BE2C (cell line): ENCODE measurements around the gene STRN.
"Not testable (repeated sequence)": the region's sequence is repeated elsewhere in the genome, so short reads cannot be mapped to it uniquely, and the experiment has no call there.

Source experiments
- DNase-seq: peaks from one replicate; pipeline ENCODE4 v3.0.0-alpha.2; 2020
- H3K27me3 ChIP-seq: fragments of 250-450 bp; sonication (Bioruptor Pico); 2 replicates; pipeline ENCODE4 v1.5.1; 2020; ENCODE audit warnings: mild to moderate bottlenecking
- H3K36me3 ChIP-seq: fragments of 250-450 bp; sonication (Bioruptor Pico); 2 replicates; pipeline ENCODE4 v1.5.1; 2020; ENCODE audit warnings: mild to moderate bottlenecking
- H3K4me1 ChIP-seq: fragments of 250-450 bp; sonication (Bioruptor Pico); 2 replicates; pipeline ENCODE4 v1.5.1; 2020
- H3K4me3 ChIP-seq: 2 replicates; pipeline ENCODE4 v1.5.1; 2011; ENCODE audit warnings: low read depth, low read length
- H3K9me3 ChIP-seq: fragments of 250-450 bp; sonication (Bioruptor Pico); 2 replicates; pipeline ENCODE4 v1.5.1; 2020
- TF ChIP-seq, protein P1 (sequence below): IDR thresholded peaks from 2 replicates; pipeline ENCODE4 v1.5.1; 2012; ENCODE audit warnings: mild to moderate bottlenecking, low read depth, low read length

The STRN gene

DNA sequence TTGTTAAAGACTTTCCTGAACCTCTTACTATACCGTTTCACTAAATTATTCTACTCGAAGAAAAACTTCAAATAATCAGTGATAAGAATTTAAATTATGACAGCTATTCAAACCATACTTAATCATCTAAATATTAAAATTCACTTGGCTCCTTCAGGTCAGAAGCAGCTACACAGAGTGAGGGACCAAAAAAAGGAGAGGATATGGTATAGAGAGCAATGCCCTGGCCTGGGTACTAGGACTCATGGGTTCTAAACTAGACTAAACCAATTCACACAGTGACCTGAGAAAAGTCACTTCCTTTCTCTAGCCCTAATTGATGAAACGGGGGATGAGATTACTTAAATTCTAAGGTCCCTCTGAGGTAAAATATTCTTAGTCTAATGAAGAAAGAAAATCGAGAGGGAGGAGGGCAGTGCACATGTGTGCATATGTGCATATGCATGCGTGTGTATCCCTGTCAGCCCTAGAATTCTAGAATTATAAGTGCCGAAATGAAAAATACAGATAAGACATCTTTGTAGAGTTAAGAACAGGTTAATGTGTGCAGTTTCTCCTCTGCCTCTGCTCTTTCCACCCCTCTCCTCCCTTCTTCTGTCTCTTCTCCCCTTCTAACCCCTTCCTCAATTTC lies 11.2 kb downstream of the STRN start:
- no peak for DNase-seq
- Histone ChIP-seq H3K4me3 (no peak overlapping the region), H3K36me3 (no peaks in the 10 kb centered on the region), H3K4me1 (no peaks in the 10 kb centered on the region; the same call in 1 of the 2 replicates), H3K27me3 (no peaks in the 10 kb centered on the region), H3K9me3 (no peaks in the 10 kb centered on the region)
- TF ChIP-seq, protein P1, sequence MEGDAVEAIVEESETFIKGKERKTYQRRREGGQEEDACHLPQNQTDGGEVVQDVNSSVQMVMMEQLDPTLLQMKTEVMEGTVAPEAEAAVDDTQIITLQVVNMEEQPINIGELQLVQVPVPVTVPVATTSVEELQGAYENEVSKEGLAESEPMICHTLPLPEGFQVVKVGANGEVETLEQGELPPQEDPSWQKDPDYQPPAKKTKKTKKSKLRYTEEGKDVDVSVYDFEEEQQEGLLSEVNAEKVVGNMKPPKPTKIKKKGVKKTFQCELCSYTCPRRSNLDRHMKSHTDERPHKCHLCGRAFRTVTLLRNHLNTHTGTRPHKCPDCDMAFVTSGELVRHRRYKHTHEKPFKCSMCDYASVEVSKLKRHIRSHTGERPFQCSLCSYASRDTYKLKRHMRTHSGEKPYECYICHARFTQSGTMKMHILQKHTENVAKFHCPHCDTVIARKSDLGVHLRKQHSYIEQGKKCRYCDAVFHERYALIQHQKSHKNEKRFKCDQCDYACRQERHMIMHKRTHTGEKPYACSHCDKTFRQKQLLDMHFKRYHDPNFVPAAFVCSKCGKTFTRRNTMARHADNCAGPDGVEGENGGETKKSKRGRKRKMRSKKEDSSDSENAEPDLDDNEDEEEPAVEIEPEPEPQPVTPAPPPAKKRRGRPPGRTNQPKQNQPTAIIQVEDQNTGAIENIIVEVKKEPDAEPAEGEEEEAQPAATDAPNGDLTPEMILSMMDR, result no peak

DNA sequence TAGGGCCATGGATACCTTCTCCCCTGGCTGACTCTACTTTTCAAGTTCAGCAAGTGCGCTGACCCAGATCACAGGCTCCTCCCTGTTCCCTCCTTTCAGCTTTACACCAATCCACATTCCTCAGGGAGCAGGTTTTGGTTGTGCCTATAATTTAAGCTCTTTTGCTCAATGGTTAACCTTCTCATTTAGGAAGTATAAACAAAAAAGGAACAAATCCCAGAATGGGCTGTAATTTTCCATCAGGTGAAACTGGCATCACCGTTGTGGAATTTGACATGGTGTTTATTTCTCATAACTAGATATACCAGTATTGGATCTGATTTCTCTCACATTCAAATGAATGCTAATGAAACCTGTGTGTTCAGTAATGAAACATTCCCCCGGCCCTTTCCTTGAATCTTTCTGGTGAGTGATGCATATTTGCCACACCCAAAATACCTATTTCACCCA lies 13.6 kb downstream of the STRN start:
- Histone ChIP-seq H3K36me3 (no peaks in the 10 kb centered on the region), H3K4me3 (no peak overlapping the region), H3K27me3 (no peaks in the 10 kb centered on the region), H3K4me1 (no peaks in the 10 kb centered on the region; the same call in 1 of the 2 replicates), H3K9me3 (no peaks in the 10 kb centered on the region)
- no peak for DNase-seq
- TF ChIP-seq, protein P1, result no peak

DNA sequence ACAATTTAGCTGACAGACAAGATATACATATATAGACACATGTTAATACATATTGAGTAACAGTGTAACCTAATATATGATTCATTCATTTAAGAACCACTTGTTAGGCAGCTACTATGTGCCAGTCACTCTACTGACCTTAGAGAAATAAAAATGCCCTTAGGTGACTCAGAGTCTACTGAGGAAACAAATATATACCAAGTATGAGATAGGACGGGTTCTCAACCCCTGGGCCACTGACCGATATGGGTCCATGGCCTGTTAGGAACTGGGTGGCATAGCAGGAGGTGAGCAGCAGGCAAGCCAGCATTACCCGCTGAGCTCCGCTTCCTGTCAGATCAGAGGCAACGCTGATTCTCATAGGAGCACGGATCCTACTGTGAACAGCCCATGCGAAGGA lies 14.8 kb downstream of the STRN start:
- DNase-seq, result no peak
- H3K27me3 ChIP-seq, result no peaks in the 10 kb centered on the region
- no peaks in the 10 kb centered on the region for H3K9me3 ChIP-seq
- H3K4me3 ChIP-seq, result no peak overlapping the region
- TF ChIP-seq, protein P1, result no peak
- no peaks in the 10 kb centered on the region for H3K36me3 ChIP-seq
- no peaks in the 10 kb centered on the region; the same call in 1 of the 2 replicates for H3K4me1 ChIP-seq

DNA sequence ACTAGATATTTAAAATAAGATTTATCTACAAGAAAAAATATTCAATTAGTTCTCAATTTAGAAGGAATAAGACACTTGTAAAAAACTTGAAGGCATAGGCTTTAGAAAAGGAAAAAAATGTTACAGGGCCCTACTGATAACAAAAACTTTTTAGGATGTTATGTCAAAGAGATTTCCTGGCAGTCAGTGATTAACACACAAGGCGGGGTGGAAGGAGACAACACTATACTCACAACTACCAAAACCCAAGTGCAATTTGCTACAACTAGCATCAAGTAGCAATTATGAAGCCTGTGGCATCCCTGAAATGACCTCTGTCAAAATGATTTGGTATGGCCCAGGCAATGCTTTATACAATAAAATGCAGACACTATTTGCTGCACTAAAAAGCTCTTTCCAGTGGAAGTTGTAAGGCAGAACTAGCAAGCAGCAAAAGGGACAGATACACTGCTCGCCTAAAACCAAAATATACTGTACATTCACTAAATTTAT lies 15.3 kb downstream of the STRN start:
- Histone ChIP-seq H3K27me3 (no peaks in the 10 kb centered on the region), H3K36me3 (no peaks in the 10 kb centered on the region), H3K4me1 (no peaks in the 10 kb centered on the region; the same call in 1 of the 2 replicates), H3K4me3 (no peak overlapping the region), H3K9me3 (no peaks in the 10 kb centered on the region)
- DNase-seq, result no peak
- TF ChIP-seq, protein P1, result no peak

DNA sequence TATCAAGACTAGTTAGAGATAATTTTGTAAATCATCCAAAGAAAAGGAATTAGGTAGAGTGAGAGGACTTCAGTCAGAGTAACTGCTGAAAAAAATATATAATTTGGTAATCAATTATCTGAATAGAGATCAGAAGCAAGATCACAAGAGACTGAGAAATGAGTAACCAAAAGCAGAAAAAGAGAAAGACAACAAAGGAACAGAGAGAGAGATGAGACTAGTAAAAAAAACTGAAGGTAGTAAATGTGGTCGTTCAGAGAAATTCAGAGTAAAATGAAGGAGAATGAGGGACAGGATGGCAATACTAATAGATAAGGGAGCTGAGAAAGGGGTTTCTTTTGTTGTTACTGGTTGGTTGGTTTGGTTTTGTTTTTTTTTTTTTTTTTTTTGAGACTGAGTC lies 16.5 kb downstream of the STRN start:
- no peaks in the 10 kb centered on the region for H3K36me3 ChIP-seq
- no peaks in the 10 kb centered on the region for H3K4me1 ChIP-seq
- H3K9me3 ChIP-seq, result no peaks in the 10 kb centered on the region
- H3K27me3 ChIP-seq, result no peaks in the 10 kb centered on the region
- H3K4me3 ChIP-seq, result no peak overlapping the region
- TF ChIP-seq, protein P1, result no peak
- no peak for DNase-seq

DNA sequence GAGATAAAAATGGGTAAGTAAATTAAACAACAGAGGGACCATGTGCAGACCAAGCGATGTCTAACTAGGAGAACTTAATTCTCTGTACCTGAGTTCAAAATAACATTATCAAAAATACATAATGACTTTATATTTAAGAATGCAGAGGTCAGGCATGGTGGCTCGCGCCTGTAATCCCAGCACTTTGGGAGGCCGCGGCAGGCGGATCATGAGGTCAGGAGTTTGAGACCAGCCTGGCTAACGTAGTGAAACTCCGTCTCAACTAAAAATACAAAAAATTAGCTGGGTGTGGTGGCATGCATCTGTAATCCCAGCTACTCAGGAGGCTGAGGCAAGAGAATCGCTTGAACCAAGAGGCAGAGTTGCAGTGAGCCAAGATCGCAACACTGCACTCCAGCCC lies 21.1 kb downstream of the STRN start:
- not testable (repeated sequence) for DNase-seq, H3K9me3 ChIP-seq, H3K36me3 ChIP-seq, H3K4me3 ChIP-seq, H3K4me1 ChIP-seq, H3K27me3 ChIP-seq
